Left lung (tissue), 10 donors: ENCODE results near the gene MYOC. TPM values are rescaled to one million over a fixed set of nuclear protein-coding genes. Genes with fewer than 3 reads are reported as not detected.

Source experiments
- ATAC-seq: fragments of 200-7000 bp; cut with Tn5 transposase; one replicate; pipeline ENCODE4 v1.9.1; 2020; ENCODE audit warnings: moderate library complexity
- DNase-seq, 4 donors: peaks; one replicate each; pipeline ENCODE4 v3.0.0-alpha.2; 2013 to 2020
- H3K27ac ChIP-seq, 2 donors: fragments of 200-600 bp; sonication (generic) in 1 of 2; one replicate each; pipeline versions ENCODE4 v1.5.0 to v1.8.0; 2020 to 2021
- H3K27me3 ChIP-seq, 2 donors: fragments of 200-600 bp; sonication (generic) in 1 of 2; one replicate each; pipeline versions ENCODE4 v1.5.0 to v1.8.0; 2020 to 2021
- H3K36me3 ChIP-seq, 2 donors: fragments of 200-600 bp; sonication (generic) in 1 of 2; one replicate each; pipeline versions ENCODE4 v1.5.0 to v1.8.0; 2020 to 2021
- H3K4me1 ChIP-seq, 2 donors: fragments of 200-600 bp; one replicate each; pipeline ENCODE4 v1.8.0; 2021
- H3K4me3 ChIP-seq, 2 donors: fragments of 200-600 bp; sonication (generic) in 1 of 2; one replicate each; pipeline versions ENCODE4 v1.5.0 to v1.8.0; 2020 to 2021; ENCODE audit warnings: mild to moderate bottlenecking in 1 of 2
- H3K9me3 ChIP-seq, 2 donors: fragments of 200-600 bp; sonication (generic) in 1 of 2; one replicate each; pipeline versions ENCODE4 v1.5.0 to v1.8.0; 2020 to 2021
- intact Hi-C, 2 donors: fragments of 100-400 bp; cut with DNase I; formaldehyde crosslinking; loops; one replicate each; pipeline versions ENCODE4 v1.11.2 to v1.14.2; 2022
- polyA plus RNA-seq, 6 donors: library from polyadenylated mRNA; unstranded; fragments of 120-200 nt; gene quantifications; one replicate each; pipeline ENCODE4 v1.2.1, GENCODE V29; 2013; ENCODE audit not compliant: insufficient read length in 6 of 6
- total RNA-seq, 2 donors: library from RNA; stranded (reverse); fragmentation: NEBNext Ultra II Directional; extraction: Animal tissue kit (Norgen Biotek cat#: 25700); gene quantifications; one replicate each; pipeline ENCODE4 v1.2.1, GENCODE V29; 2021
- TF ChIP-seq, protein P1 (sequence below), 2 donors: fragments of 200-600 bp; sonication (generic) in 1 of 2; IDR thresholded peaks; one replicate each; pipeline versions ENCODE4 v1.5.0 to v1.8.0; 2021; ENCODE audit warnings: antibody characterized with exemption in 2 of 2
- donor health status: DM: no; HTN: yes; CAD: no.
- donor health status: DM: no; HTN: no; CAD: no.

Gene MYOC
- total and polyA plus RNA-seq, 8 donors: 0.58 to 7.8 (median 4.9) TPM; not detected in 1

DNA sequence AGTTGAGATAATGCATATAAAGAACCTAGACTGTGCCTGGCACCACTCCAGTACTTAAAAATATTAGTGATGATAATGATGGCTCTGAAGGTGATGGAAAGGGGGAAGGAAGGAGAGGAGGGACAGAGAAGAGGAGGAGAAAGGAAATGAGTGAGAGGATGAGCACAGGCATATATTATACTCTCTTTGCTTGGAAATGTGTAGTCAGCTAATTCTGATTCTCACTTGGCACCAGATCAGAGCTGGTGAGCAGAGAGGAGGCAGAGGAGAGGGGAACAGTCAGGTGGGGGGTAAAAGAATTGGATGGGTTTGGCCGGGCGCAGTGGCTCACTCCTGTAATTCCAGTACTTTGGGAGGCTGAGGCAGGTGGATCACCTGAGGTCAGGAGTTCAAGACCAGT lies 24.3 kb upstream of the MYOC start:
- DNase-seq (no peak), ATAC-seq (no peak)
- TF ChIP-seq, protein P1, sequence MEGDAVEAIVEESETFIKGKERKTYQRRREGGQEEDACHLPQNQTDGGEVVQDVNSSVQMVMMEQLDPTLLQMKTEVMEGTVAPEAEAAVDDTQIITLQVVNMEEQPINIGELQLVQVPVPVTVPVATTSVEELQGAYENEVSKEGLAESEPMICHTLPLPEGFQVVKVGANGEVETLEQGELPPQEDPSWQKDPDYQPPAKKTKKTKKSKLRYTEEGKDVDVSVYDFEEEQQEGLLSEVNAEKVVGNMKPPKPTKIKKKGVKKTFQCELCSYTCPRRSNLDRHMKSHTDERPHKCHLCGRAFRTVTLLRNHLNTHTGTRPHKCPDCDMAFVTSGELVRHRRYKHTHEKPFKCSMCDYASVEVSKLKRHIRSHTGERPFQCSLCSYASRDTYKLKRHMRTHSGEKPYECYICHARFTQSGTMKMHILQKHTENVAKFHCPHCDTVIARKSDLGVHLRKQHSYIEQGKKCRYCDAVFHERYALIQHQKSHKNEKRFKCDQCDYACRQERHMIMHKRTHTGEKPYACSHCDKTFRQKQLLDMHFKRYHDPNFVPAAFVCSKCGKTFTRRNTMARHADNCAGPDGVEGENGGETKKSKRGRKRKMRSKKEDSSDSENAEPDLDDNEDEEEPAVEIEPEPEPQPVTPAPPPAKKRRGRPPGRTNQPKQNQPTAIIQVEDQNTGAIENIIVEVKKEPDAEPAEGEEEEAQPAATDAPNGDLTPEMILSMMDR (IDR thresholded peaks at IDR 0.05): no peak
- H3K4me1 ChIP-seq: no peaks in the 10 kb centered on the region
- H3K4me3 ChIP-seq: no peak overlapping the region
- no peaks in the 10 kb centered on the region for H3K36me3 ChIP-seq
- H3K27me3 ChIP-seq: no peaks in the 10 kb centered on the region
- H3K9me3 ChIP-seq: no peaks in the 10 kb centered on the region
- no peak overlapping the region for H3K27ac ChIP-seq
- intact Hi-C loops: no loop called here

DNA sequence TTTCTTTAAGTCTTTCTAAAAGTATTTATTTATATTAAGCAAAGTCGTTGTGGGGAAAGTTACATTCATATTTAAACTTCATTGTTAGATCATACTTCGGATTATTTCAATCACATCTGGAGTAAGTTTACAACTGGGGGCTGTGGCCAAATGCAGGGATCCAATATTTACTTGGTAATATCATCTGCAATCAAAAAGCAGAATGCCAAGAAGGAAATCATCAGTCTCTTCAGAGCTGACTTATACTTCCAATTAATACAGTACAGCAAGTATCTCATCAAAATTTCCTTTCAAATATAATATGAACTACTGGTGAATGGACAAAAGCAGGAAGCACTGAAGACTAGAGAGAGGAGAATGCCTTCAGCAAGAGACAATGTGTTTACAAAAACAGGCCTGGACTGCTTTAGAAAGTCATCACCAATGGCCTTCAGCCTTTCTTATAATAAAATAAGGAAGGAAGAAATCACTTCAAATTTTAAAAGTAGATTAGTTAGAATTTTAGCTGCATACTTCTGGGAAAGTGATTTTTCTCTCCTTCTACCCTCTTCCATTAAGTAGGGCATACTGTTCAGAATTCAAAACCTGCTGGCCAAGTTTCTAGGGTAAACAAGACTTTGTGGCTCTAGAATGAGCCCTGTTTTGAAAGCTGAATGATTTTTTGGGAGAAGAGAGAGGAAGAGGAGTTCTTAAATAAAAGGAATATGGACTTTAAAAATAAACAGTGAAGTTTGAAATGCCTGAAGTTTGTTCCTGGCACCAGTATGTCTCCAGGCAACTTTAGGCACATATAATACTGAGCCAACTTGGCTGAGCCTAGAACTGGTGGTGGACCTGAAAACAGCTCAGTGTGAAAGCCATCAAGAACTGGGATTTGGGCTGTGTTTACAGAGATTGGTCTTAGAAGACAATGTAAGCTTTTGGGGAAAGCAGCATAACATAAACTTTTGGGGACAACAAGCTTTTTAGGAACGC lies 22.2 kb upstream of the MYOC start:
- Histone ChIP-seq H3K27me3 (no peaks in the 10 kb centered on the region), H3K4me1 (no peaks in the 10 kb centered on the region), H3K27ac (peak overlapping the region in 1 of 2 donors; percentile 18), H3K36me3 (no peaks in the 10 kb centered on the region), H3K9me3 (no peaks in the 10 kb centered on the region), H3K4me3 (no peak overlapping the region)
- ATAC-seq (no peak), DNase-seq (no peak)
- TF ChIP-seq, protein P1 (IDR thresholded peaks at IDR 0.05): no peak
- intact Hi-C loops: no loop called here

DNA sequence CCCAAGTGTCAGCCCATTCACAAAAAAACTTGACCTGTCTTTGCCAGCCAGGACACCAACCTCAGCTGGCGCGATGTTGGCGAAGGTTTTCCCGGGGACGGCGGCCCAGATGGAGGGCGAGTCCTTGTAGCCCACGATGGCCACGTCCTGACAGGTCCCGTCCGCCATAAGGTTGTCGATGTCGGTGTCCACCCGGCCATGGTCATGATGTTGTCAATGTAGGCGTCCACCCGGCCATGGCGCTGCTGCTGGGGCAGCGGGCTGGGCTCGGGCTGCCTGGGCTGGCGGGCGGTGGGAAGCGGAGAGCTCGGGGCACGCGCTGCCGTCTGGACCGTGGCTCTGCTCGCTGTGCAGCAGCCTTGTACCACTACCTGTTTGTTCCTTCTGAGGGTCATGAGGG lies 18.3 kb upstream of the MYOC start:
- DNase-seq (peak in 1 of 4 donors; percentile 72), ATAC-seq (no peak)
- Histone ChIP-seq H3K36me3 (no peaks in the 10 kb centered on the region), H3K27ac (no peak overlapping the region), H3K4me1 (no peaks in the 10 kb centered on the region), H3K4me3 (no peak overlapping the region), H3K27me3 (no peaks in the 10 kb centered on the region), H3K9me3 (no peaks in the 10 kb centered on the region)
- intact Hi-C loops: no loop called here
- TF ChIP-seq, protein P1 (IDR thresholded peaks at IDR 0.05): no peak

DNA sequence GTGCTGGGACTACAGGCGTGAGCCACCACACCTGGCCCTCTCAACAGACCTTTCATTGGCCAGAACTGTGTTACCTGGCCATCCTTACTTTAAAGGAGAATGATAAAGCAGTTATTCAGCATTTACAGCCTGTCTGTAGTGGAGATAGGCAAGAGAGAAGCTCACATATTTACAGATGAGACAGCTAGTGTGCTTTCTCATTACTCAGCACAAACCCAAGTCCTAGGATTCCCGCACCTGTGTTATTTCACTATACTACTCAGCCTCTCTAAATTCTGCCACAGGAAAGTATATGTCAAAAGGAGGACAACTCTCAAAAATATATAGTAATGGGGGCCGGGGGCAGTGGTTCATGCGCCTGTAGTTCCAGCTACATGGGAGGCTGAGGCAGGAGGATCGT lies 15.9 kb upstream of the MYOC start:
- Histone ChIP-seq H3K4me1 (no peaks in the 10 kb centered on the region), H3K27ac (no peak overlapping the region), H3K9me3 (no peaks in the 10 kb centered on the region), H3K27me3 (no peaks in the 10 kb centered on the region), H3K4me3 (no peak overlapping the region), H3K36me3 (no peaks in the 10 kb centered on the region)
- DNase-seq (no peak), ATAC-seq (no peak)
- TF ChIP-seq, protein P1 (IDR thresholded peaks at IDR 0.05): no peak
- intact Hi-C loops: no loop called here

DNA sequence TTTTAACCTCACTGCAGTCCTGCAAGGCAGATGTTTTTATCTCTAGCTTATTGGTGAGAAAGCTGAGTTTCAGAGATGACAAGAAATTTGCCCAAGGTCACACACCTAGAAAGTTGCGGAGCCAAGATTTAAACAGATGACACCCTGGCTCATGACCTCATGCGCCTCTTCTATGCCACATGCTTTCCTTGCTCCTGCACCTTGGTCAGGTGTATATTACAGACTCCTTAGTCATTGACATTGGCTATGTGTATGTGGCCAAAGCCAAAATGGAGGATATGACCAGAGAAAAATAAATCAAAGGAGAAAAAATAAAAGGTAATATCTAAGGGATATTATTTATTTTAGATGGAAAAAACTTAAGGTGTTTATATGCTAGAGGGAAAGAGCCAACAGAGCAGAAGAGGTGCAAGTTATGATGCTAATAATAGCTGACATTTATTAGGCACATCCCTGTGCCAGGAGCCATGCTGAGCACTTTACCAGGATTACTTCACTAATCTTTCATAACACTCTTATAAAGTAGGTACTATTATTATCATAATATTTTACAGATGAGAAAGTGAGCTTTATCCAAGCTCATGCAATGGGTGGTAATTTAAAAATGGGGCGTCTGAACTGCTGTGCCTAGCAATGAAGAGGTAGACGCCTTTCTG lies 13.8 kb upstream of the MYOC start:
- DNase-seq (no peak), ATAC-seq (no peak)
- H3K36me3 ChIP-seq: no peaks in the 10 kb centered on the region
- H3K4me3 ChIP-seq: no peak overlapping the region
- no peak overlapping the region for H3K27ac ChIP-seq
- intact Hi-C loops: no loop called here
- H3K9me3 ChIP-seq: no peaks in the 10 kb centered on the region
- TF ChIP-seq, protein P1 (IDR thresholded peaks at IDR 0.05): no peak
- H3K4me1 ChIP-seq: no peaks in the 10 kb centered on the region
- no peaks in the 10 kb centered on the region for H3K27me3 ChIP-seq
